ENCODE data around the gene INPP5F. TPM values are rescaled to one million over a fixed set of nuclear protein-coding genes. Genes with fewer than 3 reads are reported as not detected.

The INPP5F gene
- total RNA-seq, 1 experiment from 2014 or later, result 46.3 TPM

DNA sequence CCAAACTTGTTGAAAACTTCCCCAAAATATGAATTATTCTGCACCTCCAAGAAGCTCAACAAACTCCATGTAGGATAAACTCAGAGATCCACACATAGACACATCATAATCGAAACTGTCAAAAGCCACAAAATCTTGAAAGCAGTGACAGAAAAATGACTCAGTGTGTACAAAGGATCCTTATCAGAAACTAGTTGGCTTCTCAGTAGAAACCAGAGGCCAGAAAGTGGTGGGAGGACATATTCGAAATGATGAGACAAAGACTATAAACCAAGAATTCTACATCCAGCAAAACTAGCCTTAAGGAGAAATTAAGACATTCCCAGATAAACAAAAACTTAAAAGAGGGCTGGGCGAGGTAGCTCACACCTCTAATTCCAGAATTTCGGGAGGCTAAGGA, 108.3 kb downstream of the INPP5F start:
- H3K4me3 ChIP-seq, result no peak overlapping the region
- H3K27ac ChIP-seq, result no peak overlapping the region
- H3K27me3 ChIP-seq (replicated peaks), result no peaks in the 10 kb centered on the region
- DNase-seq (ENCODE audit: low read depth in 1 of 2, low spot score in 2 of 2), result no peak
- H3K9me3 ChIP-seq (replicated peaks), result no peaks in the 10 kb centered on the region
- H3K36me3 ChIP-seq, result peaks cover 97% of the 10 kb centered on the region
- H3K4me1 ChIP-seq (replicated peaks), result peaks cover 13% of the 10 kb centered on the region; the same call in 1 of the 2 replicates

DNA sequence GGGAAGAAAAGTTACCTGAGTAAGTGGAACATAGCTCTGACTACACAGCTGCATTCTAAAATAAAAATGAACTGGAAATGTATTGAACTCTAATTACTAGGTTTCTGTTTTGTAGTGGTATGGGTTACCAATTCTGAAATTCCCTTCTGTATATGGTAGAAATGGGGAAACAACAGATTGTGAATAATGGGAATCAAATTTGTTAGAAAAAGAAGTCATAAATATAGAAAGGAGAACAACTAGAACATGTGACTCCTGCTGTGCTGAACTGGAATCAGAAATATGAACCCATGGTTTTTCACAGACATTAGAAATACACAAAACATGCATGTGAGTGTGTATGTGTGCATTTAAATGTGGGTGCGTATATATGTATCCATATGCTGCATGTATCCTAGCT, 119.8 kb downstream of the INPP5F start:
- H3K9me3 ChIP-seq (replicated peaks), result no peaks in the 10 kb centered on the region
- DNase-seq (ENCODE audit: low read depth in 1 of 2, low spot score in 2 of 2), result no peak
- peaks cover 91% of the 10 kb centered on the region for H3K36me3 ChIP-seq

GRCh38 chr10:119849031-119849789, 123.4 kb downstream of the INPP5F start:
- H3K4me3 ChIP-seq, result no peak overlapping the region

More for the DNA sequence above, 119.8 kb downstream of the INPP5F start:
- Histone ChIP-seq H3K27ac (peak overlapping the region; percentile 10; the same call in 1 of the 2 replicates), H3K27me3 (replicated peaks) (no peaks in the 10 kb centered on the region), H3K4me1 (replicated peaks) (peaks cover 34% of the 10 kb centered on the region), H3K4me3 (no peak overlapping the region)

DNA sequence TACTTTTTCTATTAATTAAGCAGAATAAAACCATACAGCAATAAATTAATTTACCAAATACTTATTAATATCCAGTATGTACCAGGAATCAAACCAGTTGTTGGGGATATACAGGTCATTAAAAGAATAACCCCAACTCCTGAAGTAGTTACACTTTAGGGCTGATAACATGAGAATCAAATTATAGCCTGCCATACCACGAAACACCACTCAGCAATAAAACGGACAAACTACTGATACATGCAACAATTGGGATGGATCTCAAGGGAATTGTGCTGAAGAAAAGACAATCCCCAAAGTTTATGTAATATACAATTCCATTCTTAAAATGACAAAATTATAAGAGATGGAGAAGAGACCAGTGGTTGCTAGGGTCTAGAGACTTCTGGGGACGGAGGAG, 124.1 kb downstream of the INPP5F start:
- H3K4me3 ChIP-seq, result no peak overlapping the region
- H3K27ac ChIP-seq, result peak overlapping the region; percentile 98
- H3K9me3 ChIP-seq (replicated peaks), result no peaks in the 10 kb centered on the region
- peaks cover 36% of the 10 kb centered on the region for H3K4me1 ChIP-seq (replicated peaks)
- H3K27me3 ChIP-seq (replicated peaks), result no peaks in the 10 kb centered on the region
- H3K36me3 ChIP-seq, result peaks cover 77% of the 10 kb centered on the region
- no peak for DNase-seq (ENCODE audit: low read depth in 1 of 2, low spot score in 2 of 2)

More at GRCh38 chr10:119849031-119849789, 123.4 kb downstream of the INPP5F start:
- Histone ChIP-seq H3K27me3 (replicated peaks) (no peaks in the 10 kb centered on the region), H3K9me3 (replicated peaks) (no peaks in the 10 kb centered on the region), H3K36me3 (peaks cover 84% of the 10 kb centered on the region), H3K27ac (peak overlapping the region; percentile 98), H3K4me1 (replicated peaks) (peaks cover 36% of the 10 kb centered on the region)
- DNase-seq (ENCODE audit: low read depth in 1 of 2, low spot score in 2 of 2), result peak; percentile 65 to 95

GRCh38 chr10:119852277-119852676, 126.4 kb downstream of the INPP5F start:
- DNase-seq (ENCODE audit: low read depth in 1 of 2, low spot score in 2 of 2), result no peak
- Histone ChIP-seq H3K4me1 (replicated peaks) (peaks cover 44% of the 10 kb centered on the region), H3K4me3 (no peak overlapping the region), H3K9me3 (replicated peaks) (no peaks in the 10 kb centered on the region), H3K27ac (no peak overlapping the region), H3K27me3 (replicated peaks) (no peaks in the 10 kb centered on the region), H3K36me3 (peaks cover 75% of the 10 kb centered on the region)

DNA sequence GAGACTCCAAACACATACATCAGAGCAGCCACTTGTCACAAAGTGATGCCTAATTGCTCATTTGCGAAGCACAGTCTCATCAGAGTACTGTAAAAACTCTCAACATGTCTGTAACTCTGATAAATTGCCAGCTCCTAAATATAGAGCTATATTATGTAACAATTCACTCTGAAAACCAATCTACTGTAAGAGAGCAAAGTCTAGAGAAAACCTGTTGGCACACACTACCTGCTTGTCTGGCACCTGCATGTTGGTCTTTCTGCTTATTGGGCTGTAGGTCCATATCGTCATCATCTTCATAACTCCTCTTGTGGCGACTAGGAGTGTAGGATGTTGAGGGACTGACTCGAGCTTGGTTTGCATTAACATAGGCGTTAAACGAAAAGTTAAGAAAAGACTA, 127.0 kb downstream of the INPP5F start:
- peaks cover 39% of the 10 kb centered on the region for H3K4me1 ChIP-seq (replicated peaks)
- no peaks in the 10 kb centered on the region for H3K27me3 ChIP-seq (replicated peaks)
- peaks cover 75% of the 10 kb centered on the region for H3K36me3 ChIP-seq
- no peak overlapping the region for H3K27ac ChIP-seq
- DNase-seq (ENCODE audit: low read depth in 1 of 2, low spot score in 2 of 2), result no peak
- no peak overlapping the region for H3K4me3 ChIP-seq
- no peaks in the 10 kb centered on the region for H3K9me3 ChIP-seq (replicated peaks)

DNA sequence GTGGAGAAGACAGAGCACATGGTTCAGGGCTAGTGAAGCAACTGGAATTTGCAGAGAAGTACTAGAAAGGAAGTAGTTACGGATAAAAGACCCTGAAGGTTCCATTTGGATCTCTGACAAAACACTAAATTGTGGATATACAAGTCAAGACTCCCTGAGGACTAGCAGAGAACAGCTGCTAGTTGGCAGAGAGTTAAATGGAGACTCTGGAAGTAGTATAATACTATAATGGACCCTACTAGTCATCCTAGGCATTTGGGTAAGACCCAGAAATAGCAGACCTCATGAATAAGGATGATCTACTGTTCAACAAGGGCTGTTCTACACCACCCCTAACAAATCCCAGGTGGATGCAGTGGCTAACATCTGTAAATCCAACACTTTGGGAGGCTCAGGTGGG, 127.7 kb downstream of the INPP5F start:
- no peak overlapping the region for H3K27ac ChIP-seq
- peaks cover 74% of the 10 kb centered on the region for H3K36me3 ChIP-seq
- H3K4me3 ChIP-seq, result no peak overlapping the region
- H3K4me1 ChIP-seq (replicated peaks), result peaks cover 31% of the 10 kb centered on the region
- no peaks in the 10 kb centered on the region for H3K27me3 ChIP-seq (replicated peaks)
- no peak for DNase-seq (ENCODE audit: low read depth in 1 of 2, low spot score in 2 of 2)
- H3K9me3 ChIP-seq (replicated peaks), result no peaks in the 10 kb centered on the region

DNA sequence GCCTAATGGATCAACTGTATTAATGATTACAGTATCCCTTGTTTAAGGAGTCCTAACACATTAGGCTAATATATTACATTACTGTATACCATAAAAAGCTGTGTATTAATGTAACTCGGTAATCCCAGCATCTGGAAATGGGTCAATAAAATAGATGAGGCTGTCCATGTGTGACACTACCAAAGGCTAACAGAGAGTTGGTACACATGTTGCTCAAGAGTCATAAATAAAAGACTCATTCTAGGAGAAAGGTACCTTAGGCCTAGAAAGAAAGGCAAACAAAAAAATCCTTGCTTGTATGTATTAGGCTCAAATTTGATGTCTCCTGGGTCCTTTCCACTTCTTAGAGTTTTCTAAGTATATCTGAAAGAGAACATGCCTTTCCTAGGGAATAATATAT, 132.2 kb downstream of the INPP5F start:
- no peak overlapping the region for H3K27ac ChIP-seq
- H3K27me3 ChIP-seq (replicated peaks), result no peaks in the 10 kb centered on the region
- H3K4me1 ChIP-seq (replicated peaks), result peaks cover 15% of the 10 kb centered on the region
- no peaks in the 10 kb centered on the region for H3K9me3 ChIP-seq (replicated peaks)
- H3K36me3 ChIP-seq, result peaks cover 48% of the 10 kb centered on the region
- no peak overlapping the region for H3K4me3 ChIP-seq
- DNase-seq (ENCODE audit: low read depth in 1 of 2, low spot score in 2 of 2), result no peak

DNA sequence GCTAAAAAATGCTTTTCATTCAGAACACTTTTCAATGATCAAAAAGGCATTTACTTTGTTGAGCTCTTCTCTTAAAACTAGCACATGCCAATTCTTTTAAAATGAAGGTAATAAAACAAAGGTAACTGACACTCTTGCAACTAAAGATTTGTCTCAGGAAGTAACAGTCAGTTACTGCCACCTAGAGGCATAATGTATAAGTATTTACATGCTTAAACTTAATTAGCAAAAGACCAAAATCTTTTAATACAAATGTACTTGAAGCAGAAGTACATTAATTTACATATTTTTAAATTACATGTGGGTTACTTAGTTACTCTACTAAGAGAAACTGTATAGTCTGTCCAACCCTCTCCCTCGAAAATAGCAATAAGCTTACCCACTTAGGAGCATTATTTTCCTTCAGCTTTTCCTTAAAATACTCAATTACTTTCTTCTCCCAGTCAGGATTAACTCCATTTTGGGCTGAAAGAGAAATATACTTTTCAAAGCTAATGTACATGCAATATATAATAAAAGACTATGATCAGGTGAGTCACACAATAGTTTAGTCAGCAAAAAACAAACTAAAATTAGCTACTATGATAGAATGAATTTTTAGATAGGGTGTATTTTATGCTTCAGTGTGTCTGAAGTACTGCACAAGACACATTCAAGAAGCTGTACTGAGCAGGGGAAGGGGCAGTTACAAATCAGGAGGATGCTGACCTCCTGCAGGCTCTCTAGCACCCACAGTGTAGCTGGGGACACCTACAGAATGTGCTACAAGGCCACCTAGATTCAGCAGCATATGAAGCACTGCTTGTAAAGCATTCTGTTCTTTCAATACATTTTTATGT, 133.8 kb downstream of the INPP5F start:
- H3K9me3 ChIP-seq (replicated peaks), result 0 out of 2 replicates have a peak, but pooled peaks cover 3% of the 10 kb centered on the region
- no peak overlapping the region for H3K4me3 ChIP-seq
- peaks cover 49% of the 10 kb centered on the region for H3K36me3 ChIP-seq
- no peaks in the 10 kb centered on the region for H3K27me3 ChIP-seq (replicated peaks)
- peak in 1 of 2 experiments; percentile 45 for DNase-seq (ENCODE audit: low read depth in 1 of 2, low spot score in 2 of 2)
- no peak overlapping the region for H3K27ac ChIP-seq
- H3K4me1 ChIP-seq (replicated peaks), result peaks cover 15% of the 10 kb centered on the region

GRCh38 chr10:119860866-119861607, 135.2 kb downstream of the INPP5F start:
- Histone ChIP-seq H3K27ac (no peak overlapping the region), H3K9me3 (replicated peaks) (0 out of 2 replicates have a peak, but pooled peaks cover 3% of the 10 kb centered on the region), H3K36me3 (peaks cover 46% of the 10 kb centered on the region), H3K4me1 (replicated peaks) (peaks cover 19% of the 10 kb centered on the region), H3K4me3 (no peak overlapping the region), H3K27me3 (replicated peaks) (no peaks in the 10 kb centered on the region)
- DNase-seq (ENCODE audit: low read depth in 1 of 2, low spot score in 2 of 2), result no peak

GRCh38 chr10:119862524-119862923, 136.7 kb downstream of the INPP5F start:
- Histone ChIP-seq H3K4me3 (no peak overlapping the region), H3K4me1 (replicated peaks) (peaks cover 11% of the 10 kb centered on the region; the same call in 1 of the 2 replicates), H3K9me3 (replicated peaks) (0 out of 2 replicates have a peak, but pooled peaks cover 3% of the 10 kb centered on the region), H3K27ac (no peak overlapping the region), H3K36me3 (peaks cover 35% of the 10 kb centered on the region), H3K27me3 (replicated peaks) (no peaks in the 10 kb centered on the region)
- no peak for DNase-seq (ENCODE audit: low read depth in 1 of 2, low spot score in 2 of 2)

- Histone ChIP-seq H3K27ac (no peak overlapping the region), H3K4me1 (replicated peaks) (peaks cover 9% of the 10 kb centered on the region; the same call in 1 of the 2 replicates), H3K9me3 (replicated peaks) (0 out of 2 replicates have a peak, but pooled peaks cover 3% of the 10 kb centered on the region), H3K27me3 (replicated peaks) (no peaks in the 10 kb centered on the region), H3K4me3 (no peak overlapping the region), H3K36me3 (peaks cover 26% of the 10 kb centered on the region)
- no peak for DNase-seq (ENCODE audit: low read depth in 1 of 2, low spot score in 2 of 2)
Observed at GRCh38 chr10:119863951-119864565, 138.2 kb downstream of the INPP5F start.

DNA sequence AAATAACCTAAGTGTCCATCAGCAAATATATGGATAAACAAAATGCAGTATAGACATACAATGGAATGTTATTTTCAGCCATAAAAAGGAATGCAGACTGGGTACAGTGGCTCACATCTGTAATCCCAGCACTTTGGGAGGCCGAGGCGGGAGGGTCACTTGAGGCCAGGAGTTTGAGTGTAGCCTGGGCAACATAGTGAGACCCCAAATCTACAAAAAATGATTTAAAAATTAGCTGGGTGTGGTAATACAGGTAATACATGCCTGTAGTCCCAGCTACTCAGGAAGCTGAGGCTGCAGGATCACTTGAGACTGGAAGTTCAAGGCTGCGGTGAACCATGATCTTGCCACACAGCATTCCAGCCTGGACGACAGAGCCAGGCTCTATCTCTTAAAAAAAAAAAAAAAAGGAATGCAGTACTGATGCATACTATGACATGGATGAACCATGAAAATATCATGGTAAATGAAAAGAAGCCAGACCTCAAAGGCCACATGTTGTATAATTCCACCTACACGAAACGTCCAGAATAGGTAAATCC, 139.9 kb downstream of the INPP5F start:
- Histone ChIP-seq H3K27me3 (replicated peaks) (no peaks in the 10 kb centered on the region), H3K27ac (no peak overlapping the region), H3K4me1 (replicated peaks) (peaks cover 9% of the 10 kb centered on the region; the same call in 1 of the 2 replicates), H3K36me3 (peaks cover 28% of the 10 kb centered on the region), H3K4me3 (no peak overlapping the region), H3K9me3 (replicated peaks) (0 out of 2 replicates have a peak, but pooled peaks cover 3% of the 10 kb centered on the region)
- DNase-seq (ENCODE audit: low read depth in 1 of 2, low spot score in 2 of 2), result no peak
